ENCODE measurements around the gene TMEM14C.

GRCh38 chr6:10694302-10695085, 28.4 kb upstream of the TMEM14C start, which contains the start of the genes C6orf52 and PAK1IP1:
- peak in 1 of 3 experiments; percentile 4 for TF ChIP-seq CTCF (optimal IDR thresholded peaks at IDR 0.05 in 1 of 3, IDR thresholded peaks at IDR 0.05 in 1 of 3, conservative IDR thresholded peaks at IDR 0.05 in 1 of 3; ENCODE audit: extremely low read depth in 1 of 3, insufficient read depth in 2 of 3, low read length in 3 of 3)
- no peak for TF ChIP-seq EZH2 (IDR thresholded peaks at IDR 0.05; ENCODE audit: low read length)

Measured in keratinocyte (primary cell).